HG02885 (cell line): ENCODE results near the gene MAMDC2.

Source experiments
- ATAC-seq: cut with Tn5 transposase; IDR thresholded peaks from one replicate; pipeline ENCODE4 v1.9.1; 2021; ENCODE audit warnings: mild to moderate bottlenecking; ENCODE audit not compliant: unreplicated experiment, poor library complexity

The MAMDC2 gene

DNA sequence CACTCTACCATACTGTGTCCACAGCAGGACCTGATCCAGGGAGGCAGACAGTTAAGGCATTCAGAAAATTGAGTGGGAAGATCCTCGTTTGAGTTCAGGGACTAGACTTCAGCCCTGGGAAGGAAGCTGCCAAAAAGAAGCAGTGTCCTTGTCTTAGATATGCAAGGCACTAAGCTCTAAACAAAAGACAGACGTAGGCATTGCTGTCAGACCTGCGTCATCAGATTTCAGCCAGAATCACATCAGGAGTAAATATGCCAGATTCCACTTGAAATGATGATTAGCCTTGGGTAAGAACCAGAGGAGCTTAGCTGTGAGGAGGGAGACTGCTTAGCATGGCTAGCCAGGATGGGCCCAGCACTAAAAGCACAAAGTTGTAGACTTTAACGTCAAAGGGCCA, 56.7 kb downstream of the MAMDC2 start:
- no peak for ATAC-seq

DNA sequence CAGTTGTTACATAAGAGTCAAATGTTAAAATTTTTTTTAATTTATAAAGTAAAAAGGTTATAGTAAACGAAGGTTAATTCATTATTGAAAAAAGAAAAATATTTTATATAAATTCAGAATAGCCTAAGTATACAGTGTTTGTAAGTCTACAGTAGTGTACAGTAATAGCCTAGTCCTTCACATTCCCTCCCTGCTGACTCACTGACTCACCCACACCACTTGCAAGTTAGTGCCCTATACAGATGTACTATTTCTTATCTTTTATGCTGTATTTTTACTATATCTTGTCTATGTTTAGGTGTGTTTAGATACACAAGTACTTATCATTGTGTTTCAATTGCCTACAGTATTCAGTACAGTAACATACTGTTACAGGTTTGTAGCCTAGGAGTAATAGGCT, 57.6 kb downstream of the MAMDC2 start:
- no peak for ATAC-seq

DNA sequence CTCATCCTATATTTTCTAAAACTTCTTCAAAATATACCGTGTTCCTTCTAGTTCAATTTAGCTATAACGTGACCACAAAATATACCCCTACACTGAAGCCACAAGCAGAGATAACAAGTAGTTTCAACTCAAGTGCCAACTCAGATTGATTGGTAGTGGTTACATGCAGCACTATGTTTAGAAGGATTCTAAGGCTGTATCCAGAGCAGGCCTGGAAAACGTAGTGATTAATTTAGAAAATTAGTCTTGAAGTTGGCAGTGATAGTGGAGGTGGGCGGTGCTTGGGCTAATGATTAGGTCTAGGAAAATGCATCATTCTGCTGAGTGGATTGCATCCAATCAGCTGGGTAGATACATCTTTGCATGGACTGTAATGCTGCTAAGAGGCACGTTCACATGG, 61.5 kb downstream of the MAMDC2 start:
- no peak for ATAC-seq

- no peak for ATAC-seq
Observed at GRCh38 chr9:70106571-70106970, 62.9 kb downstream of the MAMDC2 start.

- no peak for ATAC-seq
Observed at GRCh38 chr9:70107558-70107957, 63.9 kb downstream of the MAMDC2 start.

- no peak for ATAC-seq
Observed at GRCh38 chr9:70108181-70108580, 64.5 kb downstream of the MAMDC2 start.

- no peak for ATAC-seq
Observed at GRCh38 chr9:70110194-70111041, 66.8 kb downstream of the MAMDC2 start.

GRCh38 chr9:70111042-70111602, 67.5 kb downstream of the MAMDC2 start:
- peak; percentile 81 for ATAC-seq

GRCh38 chr9:70111641-70112236, 68.1 kb downstream of the MAMDC2 start:
- no peak for ATAC-seq

GRCh38 chr9:70112981-70113380, 69.3 kb downstream of the MAMDC2 start:
- ATAC-seq, result no peak

- peak; percentile 74 for ATAC-seq
Observed at GRCh38 chr9:70113403-70114022, 69.9 kb downstream of the MAMDC2 start.

- no peak for ATAC-seq
Observed at GRCh38 chr9:70114898-70115297, 71.2 kb downstream of the MAMDC2 start.

GRCh38 chr9:70117835-70118319, 74.2 kb downstream of the MAMDC2 start:
- ATAC-seq, result no peak

DNA sequence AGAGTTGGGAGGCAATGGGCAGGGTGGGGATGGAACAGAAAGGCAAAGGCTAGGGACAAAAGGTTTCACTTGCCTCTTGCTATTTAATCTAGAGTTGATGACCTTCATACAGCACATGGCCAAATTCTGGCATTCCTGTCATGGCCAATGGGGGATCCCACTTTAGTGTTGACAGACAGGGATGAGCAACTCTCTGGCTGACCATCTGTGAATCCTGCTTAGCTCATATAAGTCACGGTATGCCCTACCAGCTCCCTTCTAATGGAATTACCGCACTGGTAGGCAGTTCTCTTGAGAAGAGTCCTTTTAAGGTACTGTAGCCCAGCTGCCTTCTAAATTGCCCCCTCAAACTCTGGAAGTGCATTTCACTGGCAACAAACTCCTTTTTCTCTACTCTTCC, 76.1 kb downstream of the MAMDC2 start:
- no peak for ATAC-seq

- ATAC-seq, result no peak
Observed at GRCh38 chr9:70120834-70121510, 77.3 kb downstream of the MAMDC2 start.

GRCh38 chr9:70121818-70122436, 78.3 kb downstream of the MAMDC2 start:
- ATAC-seq, result no peak

GRCh38 chr9:70123695-70124094, 80.0 kb downstream of the MAMDC2 start:
- no peak for ATAC-seq

DNA sequence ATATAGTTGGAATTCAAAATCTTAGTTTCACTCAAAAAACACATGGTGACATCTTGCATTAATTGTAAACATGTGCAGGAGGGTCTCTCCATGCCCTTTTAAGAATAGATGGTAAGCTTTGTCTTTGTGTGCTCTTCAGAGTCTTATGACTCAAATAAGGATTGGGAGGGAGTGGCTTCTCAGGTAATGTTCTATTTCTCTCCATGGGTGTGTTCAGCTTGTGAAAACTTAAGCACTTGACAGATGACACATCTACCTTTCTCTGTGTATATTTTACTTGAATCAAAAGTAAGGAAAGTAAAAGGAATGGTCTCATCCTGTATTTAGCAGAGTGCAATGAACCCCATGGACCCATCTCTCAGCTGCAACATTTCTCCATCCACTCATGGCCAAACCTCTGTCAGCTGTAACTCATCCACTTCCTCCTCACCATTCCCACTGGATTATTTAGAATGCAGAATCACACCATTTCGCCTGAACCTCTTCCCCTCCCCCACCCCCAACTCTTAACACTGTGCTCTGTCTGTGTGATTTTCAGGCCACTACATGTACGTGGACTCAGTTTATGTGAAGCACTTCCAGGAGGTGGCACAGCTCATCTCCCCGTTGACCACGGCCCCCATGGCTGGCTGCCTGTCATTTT, 82.1 kb downstream of the MAMDC2 start:
- no peak for ATAC-seq

DNA sequence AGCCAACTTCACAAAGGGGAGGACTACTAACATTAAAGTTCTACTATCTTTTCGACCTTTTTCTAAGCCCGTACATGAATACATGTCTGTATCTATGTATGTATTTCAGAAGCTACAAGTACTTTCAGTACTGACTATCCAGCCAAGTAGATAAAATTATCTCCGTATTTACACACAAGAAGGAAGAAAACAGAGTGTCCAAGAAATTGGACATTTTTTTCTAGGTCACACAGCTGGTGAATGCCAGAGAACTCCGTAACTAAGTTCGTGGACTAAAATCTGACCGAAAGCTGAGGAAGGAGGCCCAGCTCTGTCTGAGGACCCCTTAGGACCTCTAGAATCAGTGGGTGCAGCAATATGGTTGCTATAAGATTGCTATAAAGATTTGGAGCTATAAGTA, 83.4 kb downstream of the MAMDC2 start:
- no peak for ATAC-seq
